ENCODE measurements around the gene OR52E6.

Gene OR52E6

GRCh38 chr11:5803982-5804381, 37.7 kb downstream of the OR52E6 start:
- no peak for DNase-seq (ENCODE audit: low read depth)
- H3K4me3 ChIP-seq (ENCODE audit: low read depth, low read length), result no peak overlapping the region
- no peak for TF ChIP-seq POLR2A (IDR thresholded peaks at IDR 0.05; ENCODE audit: extremely low read depth, insufficient read length)
- no peak for TF ChIP-seq MAX (IDR thresholded peaks at IDR 0.05; ENCODE audit: low read depth, low read length)
- no peak for TF ChIP-seq MYC (IDR thresholded peaks at IDR 0.05; ENCODE audit: low read depth, low read length)
- TF ChIP-seq CTCF (IDR thresholded peaks at IDR 0.05; ENCODE audit: low read depth, low read length), result no peak

GRCh38 chr11:5796541-5796940, 45.2 kb downstream of the OR52E6 start:
- no peak overlapping the region for H3K4me3 ChIP-seq (ENCODE audit: low read depth, low read length)
- TF ChIP-seq MAX (IDR thresholded peaks at IDR 0.05; ENCODE audit: low read depth, low read length) (no peak), POLR2A (IDR thresholded peaks at IDR 0.05; ENCODE audit: extremely low read depth, insufficient read length) (no peak), CTCF (IDR thresholded peaks at IDR 0.05; ENCODE audit: low read depth, low read length) (no peak), MYC (IDR thresholded peaks at IDR 0.05; ENCODE audit: low read depth, low read length) (no peak)
- no peak for DNase-seq (ENCODE audit: low read depth)

DNA sequence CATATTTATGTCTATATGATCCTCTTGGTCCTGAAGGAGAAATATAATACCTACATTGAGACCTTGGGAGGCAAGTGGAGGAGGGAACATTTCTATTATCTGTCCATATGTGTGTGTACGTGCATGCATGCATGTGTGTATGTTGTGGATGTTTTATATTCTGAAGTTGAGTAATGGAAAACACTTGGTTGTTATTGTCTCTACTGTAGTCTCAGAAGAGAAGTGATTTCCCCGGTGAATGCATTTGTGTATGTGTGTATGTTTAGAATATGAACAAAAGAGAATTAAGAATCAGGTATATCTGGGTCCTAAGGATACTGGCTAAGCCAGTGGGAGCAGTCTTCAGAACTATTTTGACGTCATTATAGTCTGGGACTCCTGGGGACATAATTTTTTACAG, 50.5 kb downstream of the OR52E6 start, which contains the start of gene OR52N1:
TSS of gene OR52N1 (minus strand) at position 101 of the 400 bp plus-strand sequence. CDS start 2,449 bp downstream, outside the sequence.
- TF ChIP-seq MAX (IDR thresholded peaks at IDR 0.05; ENCODE audit: low read depth, low read length), result no peak
- TF ChIP-seq MYC (IDR thresholded peaks at IDR 0.05; ENCODE audit: low read depth, low read length), result no peak
- no peak for TF ChIP-seq CTCF (IDR thresholded peaks at IDR 0.05; ENCODE audit: low read depth, low read length)
- TF ChIP-seq POLR2A (IDR thresholded peaks at IDR 0.05; ENCODE audit: extremely low read depth, insufficient read length), result no peak

More for the DNA sequence above, 50.5 kb downstream of the OR52E6 start, which contains the start of gene OR52N1:
- H3K4me3 ChIP-seq (ENCODE audit: low read depth, low read length), result no peak within 1 kb of the TSS
- no peak for DNase-seq (ENCODE audit: low read depth)

Data from NB4 (cell line).